ENCODE data around the gene CDX1.

DNA sequence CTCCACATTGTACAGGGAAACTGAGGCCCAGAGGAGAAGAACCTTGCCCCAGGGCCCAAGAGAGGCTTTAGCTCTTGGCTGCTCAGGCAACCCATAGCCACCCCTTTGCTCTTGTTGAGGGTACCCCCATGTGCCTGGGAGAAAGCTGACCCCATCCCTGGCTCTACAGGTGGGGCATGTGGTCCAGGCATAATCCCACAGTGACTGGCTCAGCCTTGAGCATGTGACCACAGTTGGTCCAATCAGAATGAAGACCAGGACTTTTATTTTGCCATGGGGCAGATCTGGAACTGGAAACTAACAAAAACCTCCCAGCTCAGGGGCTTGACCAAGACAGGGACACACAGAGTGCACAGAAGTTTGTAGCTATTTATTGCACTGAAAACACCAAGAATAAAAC lies 52.6 kb downstream of the CDX1 start:
- TF ChIP-seq, protein P1, sequence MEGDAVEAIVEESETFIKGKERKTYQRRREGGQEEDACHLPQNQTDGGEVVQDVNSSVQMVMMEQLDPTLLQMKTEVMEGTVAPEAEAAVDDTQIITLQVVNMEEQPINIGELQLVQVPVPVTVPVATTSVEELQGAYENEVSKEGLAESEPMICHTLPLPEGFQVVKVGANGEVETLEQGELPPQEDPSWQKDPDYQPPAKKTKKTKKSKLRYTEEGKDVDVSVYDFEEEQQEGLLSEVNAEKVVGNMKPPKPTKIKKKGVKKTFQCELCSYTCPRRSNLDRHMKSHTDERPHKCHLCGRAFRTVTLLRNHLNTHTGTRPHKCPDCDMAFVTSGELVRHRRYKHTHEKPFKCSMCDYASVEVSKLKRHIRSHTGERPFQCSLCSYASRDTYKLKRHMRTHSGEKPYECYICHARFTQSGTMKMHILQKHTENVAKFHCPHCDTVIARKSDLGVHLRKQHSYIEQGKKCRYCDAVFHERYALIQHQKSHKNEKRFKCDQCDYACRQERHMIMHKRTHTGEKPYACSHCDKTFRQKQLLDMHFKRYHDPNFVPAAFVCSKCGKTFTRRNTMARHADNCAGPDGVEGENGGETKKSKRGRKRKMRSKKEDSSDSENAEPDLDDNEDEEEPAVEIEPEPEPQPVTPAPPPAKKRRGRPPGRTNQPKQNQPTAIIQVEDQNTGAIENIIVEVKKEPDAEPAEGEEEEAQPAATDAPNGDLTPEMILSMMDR (IDR thresholded peaks at IDR 0.05): no peak
- no peak for TF ChIP-seq POLR2A (IDR thresholded peaks at IDR 0.05)
